DMS53 treated with DMSO at 0.1 percent for 48 hours (cell line): ENCODE measurements around the gene CRY2.
A peak's percentile ranks its signal among the peaks of the same experiment; 100 is the strongest.
"Not testable (repeated sequence)": the region's sequence is repeated elsewhere in the genome, so short reads cannot be mapped to it uniquely, and the experiment has no call there.

Experiments
- DNase-seq: peaks from one replicate; lab custom pipeline; 2025; ENCODE audit not compliant: unreplicated experiment; lab: John Stamatoyannopoulos, UW

CRY2 gene

DNA sequence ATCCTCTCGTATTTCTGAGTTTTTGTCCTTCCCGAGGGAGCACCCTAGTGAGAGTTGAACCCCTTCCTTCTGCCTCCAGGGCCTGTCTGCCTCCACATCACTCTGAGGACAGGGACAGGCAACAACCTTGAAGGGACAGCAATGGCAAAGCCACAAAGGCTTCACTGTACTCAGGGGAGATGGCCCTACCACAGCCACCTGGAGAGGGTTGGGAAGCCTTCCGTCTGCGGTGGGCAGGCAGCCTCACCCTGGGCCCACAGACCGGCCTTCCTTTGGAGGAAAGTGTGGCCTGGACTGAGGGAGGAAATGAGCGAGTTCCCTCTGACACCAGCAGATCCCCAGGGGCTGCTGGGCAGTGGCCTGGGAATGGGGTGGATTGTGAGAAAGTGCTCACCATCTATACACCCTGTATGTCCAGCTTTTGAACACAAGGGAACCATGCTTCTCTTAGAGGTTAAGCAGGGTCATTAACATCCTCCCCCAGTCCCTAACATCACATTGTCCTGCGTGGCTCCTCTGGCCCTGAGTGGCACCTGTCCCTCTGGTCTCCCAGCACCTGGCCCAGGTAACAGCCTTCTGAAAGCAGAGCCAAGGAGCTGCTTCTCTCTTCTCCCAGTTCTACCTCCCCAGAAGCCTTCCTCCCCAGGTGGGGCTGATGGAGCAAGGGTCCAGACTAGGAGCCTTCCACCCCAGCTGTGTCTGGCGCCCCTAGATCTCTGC, 35.5 kb upstream of the CRY2 start:
- DNase-seq: no peak

GRCh38 chr11:45812581-45813548, 34.4 kb upstream of the CRY2 start:
- DNase-seq: no peak

DNA sequence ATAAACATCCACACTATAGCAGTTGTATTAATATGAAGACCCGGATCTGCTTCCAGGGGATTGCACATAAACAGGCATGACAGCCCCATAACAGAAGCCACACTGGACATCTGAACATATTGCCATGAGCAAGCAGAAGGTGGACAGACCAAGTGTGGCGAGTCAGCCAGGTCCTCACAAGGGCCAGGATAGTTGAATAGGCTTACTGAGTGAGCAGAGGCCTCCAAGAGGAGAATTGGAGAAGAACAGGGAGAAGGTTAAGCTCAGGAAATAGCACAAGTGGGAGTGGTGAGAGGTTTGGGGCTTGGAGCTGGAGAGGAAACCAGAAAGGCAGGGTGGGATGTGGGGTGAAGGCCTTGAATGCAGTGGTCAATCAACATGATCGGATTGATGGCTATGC, 31.5 kb upstream of the CRY2 start:
- DNase-seq: no peak

DNA sequence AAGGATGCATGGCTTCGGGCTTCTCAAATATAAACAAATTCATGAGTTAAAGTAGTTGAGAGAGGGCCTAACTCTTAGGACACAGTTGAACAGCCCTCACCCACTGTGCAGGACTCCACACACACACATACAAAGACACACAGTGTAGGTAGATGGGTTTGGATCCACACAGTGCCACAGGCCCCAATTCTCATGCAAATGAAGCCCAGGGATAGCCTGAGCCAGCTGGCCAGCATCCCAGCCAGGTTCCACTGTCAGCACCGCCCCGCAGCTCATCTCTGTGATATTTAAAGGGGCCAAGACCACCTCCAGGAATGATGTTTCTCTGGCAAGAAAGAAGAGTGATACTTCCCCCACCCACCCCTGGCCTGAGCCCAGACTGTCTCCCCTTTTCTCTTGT, 30.7 kb upstream of the CRY2 start:
- DNase-seq: no peak

- DNase-seq: no peak
These were observed 30.1 kb upstream of the CRY2 start for GRCh38 chr11:45817191-45817590.

- no peak for DNase-seq
These were observed 28.2 kb upstream of the CRY2 start for GRCh38 chr11:45818961-45819605.

DNA sequence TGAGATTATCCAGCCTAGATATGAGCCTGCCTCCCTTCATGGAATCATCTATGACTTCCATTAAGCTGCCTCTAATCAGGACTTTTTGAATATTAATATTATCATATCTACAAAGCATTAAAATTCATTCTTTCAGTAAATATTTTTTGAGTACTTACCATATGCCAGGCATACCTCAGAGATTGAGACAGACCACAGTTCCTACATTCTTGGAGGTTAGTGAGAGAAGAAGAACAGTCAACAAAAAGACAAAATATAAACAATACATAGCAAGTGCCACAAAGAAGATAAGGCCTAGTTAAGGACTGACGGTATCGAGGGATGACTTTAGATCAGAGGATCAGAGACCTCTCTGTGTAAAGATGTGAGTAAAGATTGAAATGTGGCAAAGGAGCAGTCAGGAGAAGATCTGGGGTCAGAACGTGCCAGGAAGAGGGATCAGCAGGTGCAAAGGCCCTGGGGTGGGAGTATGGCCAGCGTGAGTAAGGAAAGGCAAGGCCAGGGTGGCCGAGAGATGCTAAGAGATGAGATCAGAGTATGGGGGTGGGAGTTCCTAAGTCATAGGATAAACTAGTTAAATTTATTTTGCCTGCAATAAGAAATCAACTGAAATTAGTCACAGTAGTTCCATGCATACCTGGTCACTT, 26.9 kb upstream of the CRY2 start:
- no peak for DNase-seq

- DNase-seq: not testable (repeated sequence)
These were observed 20.8 kb upstream of the CRY2 start for GRCh38 chr11:45826492-45826891.

DNA sequence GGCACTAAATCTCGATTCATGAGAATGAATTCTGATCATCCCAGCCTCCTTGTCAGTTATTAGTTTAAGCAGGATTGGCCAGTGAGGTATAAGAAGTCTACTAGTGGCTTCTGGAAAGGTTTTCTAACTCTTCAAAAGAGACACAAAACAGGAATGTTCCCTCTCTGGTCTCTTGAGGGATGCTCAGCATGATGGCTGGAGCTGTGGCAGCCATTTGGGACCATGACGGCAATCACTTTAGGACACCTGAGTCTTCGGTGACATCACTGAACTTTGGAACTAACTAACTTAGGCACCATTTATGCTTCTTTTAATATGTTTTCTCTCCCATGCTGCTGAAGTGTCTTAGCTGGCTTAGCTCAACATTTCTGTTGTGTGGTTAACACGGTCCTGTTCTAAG, 20.2 kb upstream of the CRY2 start:
- DNase-seq: no peak

DNA sequence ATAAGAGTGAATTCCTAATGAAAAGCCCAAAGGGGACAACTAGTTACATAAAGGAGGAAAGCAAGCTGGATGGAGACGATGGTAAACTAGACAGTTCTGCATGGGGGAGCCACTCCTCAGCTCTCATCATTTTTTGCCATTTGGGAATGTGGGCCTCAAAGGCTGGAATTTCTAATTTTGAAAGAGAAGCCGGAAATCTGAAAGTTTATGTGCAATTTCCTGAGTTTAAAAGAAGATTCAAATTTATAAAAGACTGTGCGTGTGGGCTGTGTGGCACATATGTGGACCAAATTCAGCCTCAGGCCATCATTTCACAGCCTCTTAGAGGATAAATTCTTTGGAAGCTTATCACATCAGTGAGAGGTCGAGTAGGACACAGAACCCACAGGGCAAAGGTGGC, 18.3 kb upstream of the CRY2 start:
- DNase-seq: no peak

DNA sequence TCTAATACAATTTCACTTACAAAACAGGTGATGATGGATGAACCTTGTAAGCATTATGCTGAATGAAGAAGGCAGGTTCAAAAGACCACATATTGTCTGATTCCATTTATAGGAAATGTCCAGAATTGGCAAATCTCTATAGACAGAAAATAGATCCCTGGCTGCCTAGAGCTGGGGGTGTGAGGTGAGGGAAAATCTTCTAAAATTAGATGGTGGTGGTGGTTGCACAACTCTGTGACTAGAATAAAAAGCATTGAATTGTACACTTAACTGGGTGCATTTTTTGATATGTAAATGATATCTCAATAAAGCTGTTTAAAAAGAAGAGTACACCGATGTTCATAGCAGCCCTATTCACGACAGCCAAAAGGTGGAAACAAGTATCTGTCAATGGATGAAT, 16.7 kb upstream of the CRY2 start:
- DNase-seq: no peak

- no peak for DNase-seq
These were observed 14.3 kb upstream of the CRY2 start for GRCh38 chr11:45832811-45833441.

DNA sequence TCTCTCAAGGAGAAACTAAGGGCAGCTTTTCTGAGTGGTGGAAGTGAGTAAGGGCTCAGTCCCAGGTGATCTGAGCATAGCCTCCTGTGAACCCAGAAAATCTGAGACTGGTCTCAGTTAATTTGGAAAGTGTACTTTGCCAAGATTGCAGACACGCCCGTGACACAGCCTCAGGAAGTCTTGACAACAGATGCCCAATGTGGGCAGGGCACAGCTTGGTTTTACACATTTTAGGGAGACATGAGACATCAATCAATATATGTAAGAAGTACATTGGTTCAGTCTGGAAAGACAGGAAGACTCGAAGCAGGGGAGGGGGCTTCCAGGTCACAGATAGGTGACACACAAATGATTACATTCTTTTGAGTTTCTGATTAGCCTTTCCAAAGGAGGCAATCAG, 13.5 kb upstream of the CRY2 start:
- no peak for DNase-seq

GRCh38 chr11:45834298-45834756, 12.9 kb upstream of the CRY2 start:
- DNase-seq: no peak

DNA sequence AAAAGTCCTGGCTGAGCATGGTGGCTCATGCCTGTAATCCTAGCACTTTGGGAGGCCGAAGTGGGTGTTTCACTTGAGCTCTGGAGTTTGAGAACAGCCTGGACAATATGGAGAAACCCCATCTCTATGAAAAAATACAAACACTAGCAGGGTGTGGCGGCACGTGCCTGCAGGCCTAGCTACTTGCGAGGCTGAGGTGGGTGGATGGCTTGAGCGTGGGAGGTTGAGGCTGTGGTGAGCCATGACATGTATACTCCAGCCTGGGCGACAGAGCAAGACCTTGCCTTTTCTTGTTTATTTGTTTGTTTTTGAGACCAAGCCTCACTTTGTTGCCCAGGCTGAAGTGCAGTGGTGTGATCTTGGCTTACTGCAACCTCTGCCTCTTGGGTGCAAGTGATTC, 8.1 kb upstream of the CRY2 start:
- DNase-seq: no peak

GRCh38 chr11:45840251-45840650, 7.0 kb upstream of the CRY2 start:
- DNase-seq: not testable (repeated sequence)

- DNase-seq: peak; percentile 74
These were observed 3.9 kb upstream of the CRY2 start for GRCh38 chr11:45843158-45843924.

DNA sequence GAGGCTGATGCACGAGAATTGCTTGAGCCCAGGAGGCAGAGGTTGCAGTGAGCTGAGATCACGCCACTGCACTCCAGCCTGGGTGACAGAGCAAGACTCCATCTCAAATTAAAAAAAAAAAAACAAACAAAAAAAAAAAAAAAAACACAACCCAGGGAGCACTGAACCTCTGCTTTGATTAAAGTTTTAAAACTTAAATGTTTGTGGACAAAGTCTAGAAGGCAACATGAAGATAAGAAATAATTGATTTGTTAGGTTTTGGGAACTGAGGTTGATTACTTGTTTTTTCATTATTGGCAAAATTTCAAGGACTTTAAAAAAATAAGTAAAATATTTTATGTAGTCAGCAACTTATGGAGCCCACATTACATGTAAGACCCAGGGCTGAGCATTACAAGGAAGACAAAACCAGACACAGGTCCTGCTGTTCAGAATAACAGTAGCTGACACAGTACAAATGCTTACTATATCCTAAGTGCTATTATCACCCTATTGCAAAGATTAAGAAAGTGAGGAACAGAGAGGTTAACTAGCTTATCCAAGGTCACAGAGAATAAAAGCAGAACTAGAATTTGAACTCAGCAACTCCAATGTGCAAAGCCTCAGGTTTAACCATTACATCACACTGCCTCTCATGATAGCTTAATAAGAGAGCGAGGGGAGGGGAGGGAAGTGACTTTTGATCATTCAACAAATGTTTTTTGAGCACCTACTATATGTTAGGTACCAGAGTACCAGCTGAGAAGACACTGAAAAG, 2.3 kb upstream of the CRY2 start:
- DNase-seq: no peak

- DNase-seq: no peak
These were observed 1.1 kb upstream of the CRY2 start for GRCh38 chr11:45846174-45846675.
